Colon (tissue), 2 donors: Measurements from ENCODE around the gene PHF11.
"Not testable (repeated sequence)": the region's sequence is repeated elsewhere in the genome, so short reads cannot be mapped to it uniquely, and the experiment has no call there.

Experiments used
- FAIRE-seq: peaks from 2 replicates; lab custom pipeline; 2012; peaks lifted over from hg19 to GRCh38; lab: Jason Lieb, UNC
- donor health status: control.
- donor health status: control.

PHF11 gene

DNA sequence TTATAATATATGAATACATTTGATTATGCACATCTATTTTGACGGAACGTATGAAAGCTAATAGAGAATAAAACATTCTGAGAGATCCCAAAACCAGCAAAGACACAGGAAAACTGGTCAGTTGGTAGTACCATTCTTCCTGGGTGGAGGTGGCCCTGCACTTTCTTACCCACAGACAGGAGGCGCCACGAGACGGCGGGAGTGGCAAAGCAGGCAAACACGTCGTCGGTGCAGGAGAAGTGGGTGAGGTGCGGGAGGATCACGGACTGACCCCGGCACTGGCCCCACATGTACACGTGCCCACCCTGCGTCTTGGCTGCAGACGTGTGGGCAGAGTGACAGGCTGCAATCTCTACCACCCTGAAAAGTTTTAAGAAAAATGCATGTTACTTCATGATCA is 53.5 kb downstream of the PHF11 start:
- FAIRE-seq = no peak

DNA sequence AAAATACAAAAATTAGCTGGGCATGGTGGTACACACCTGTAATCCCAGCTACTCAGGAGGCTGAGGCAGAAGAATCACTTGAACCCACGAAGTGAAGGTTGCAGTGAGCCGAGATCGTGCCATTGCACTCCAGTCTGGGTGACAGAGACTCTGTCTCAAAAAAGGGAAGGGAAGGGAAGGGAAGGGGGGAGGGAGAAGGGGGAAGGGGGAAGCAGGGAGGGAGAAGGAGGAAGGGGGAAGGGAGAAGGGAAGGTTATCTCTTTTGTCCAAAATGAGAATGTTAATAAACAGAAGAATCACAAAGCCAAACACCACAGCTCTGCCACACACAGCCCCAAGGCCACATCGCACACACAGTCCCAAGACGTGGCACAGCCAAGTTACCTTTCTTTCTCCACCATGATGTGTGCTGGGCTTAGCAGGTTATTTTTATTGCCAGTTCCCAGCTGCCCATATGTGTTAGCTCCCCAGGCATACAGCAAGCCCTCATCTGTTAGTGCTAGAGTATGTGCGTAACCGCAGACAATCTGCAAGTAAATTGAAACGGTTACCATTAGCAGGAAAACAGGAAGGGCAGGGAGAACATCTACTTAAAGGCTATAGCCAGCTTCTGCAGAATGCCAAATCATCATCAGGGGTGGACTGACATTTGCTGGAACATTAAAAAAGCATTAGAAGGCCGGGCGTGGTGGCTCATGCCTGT is 55.3 kb downstream of the PHF11 start:
- no peak for FAIRE-seq

DNA sequence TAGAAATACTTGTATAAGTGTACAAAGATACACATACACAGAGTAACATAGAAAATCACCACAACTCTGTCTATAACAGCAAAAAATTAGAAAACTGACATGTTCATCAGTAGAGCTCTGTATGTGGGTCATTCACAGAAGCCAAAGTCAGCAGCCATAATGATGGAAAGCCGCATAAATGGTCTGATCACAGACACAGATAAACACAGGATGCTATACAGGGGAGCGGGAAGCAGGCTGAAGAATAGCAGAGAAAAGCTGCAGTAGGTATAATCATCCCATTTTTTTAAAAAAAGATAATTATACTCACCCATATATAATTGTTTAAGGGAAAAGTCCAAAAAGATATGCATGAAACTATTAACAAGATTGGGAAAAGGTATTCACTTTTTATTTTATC is 58.1 kb downstream of the PHF11 start:
- FAIRE-seq = no peak

DNA sequence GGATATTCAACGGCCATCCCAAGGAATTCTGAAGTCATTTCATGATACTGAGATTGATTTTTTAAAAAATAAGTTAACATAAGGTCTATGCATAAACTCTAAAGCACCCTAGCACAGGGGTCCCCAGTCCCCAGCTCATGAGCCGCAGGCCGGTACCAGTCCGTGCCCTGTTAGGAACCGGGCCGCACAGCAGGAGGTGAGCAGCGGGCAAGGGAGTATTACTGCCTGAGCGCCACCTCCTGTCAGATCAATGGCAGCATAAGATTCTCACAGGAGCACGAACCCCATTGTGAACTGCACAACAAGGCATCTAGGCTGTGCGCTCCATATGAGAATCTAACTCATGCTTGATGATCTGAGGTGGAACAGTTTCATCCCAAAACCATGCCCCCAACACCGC is 58.6 kb downstream of the PHF11 start:
- FAIRE-seq = no peak

DNA sequence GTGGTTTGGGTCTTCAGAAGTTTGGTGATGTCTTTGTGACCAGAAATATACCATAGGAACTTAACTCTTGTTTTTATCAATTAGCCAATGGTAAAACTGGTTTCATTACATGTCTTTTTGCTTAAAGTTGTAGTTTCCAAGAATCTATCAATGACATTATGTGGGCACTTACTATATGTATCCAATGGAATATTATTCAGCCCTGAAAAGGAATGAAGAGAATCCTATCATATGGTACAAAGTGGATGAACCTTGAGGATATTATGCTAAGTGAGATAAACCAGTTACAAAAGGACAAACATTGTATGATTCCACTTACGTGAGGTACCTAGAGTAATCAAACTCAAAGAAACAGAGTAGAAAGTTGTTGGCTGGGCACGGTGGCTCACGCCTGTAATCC is 63.3 kb downstream of the PHF11 start:
- no peak for FAIRE-seq

DNA sequence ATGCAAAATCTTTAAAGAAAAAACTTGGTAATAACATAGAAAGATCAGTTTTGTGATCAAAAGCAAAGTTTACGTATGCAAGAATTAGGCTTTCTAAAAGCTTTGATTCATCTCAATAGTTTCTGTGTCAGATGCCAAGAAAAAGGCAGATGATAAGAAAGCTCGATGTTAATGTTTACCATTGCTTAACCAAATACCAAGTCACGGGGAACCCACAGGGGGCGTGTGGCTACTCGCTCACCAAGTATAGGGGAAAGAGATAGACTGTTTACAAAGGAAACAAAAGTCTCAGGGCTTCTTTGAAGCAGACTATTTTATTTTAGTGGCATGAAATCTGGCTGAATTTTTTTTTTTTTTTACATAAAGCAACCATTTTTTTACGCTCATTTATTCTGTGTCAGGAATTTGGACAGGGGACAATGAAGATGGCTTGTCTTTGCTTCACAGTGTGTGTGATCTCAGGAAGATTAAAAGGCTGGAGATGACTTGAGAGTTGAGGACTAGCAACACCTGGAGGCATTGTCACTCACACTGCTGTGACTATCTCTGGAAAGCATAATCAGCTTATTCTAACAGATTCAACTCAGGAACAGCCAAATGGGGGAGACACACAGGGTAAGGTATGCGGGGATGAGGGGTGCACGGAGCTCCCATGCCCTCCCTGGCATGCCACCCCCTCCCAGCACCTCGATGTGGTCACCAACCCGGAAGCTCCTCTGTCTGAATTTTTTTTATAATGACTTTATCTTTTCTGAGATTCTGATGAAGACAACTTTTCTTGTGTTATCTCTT is 64.7 kb downstream of the PHF11 start:
- FAIRE-seq = no peak

DNA sequence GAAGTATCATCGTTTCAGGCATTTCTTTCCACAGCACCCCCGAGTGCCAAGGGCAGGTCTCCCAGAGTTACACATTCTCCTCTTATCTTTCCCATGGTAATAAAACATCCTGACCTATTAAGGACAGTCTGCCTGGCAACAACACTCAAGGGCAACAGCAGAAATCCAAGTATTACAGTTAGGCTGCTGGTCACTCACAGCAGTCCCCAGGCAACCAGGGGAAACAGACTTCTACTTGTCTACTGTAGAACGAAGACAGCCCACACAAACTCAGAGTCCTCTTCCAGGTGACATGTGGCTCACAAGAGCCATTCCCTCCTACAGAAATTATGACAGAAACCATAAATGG is 65.3 kb downstream of the PHF11 start:
- FAIRE-seq = no peak

DNA sequence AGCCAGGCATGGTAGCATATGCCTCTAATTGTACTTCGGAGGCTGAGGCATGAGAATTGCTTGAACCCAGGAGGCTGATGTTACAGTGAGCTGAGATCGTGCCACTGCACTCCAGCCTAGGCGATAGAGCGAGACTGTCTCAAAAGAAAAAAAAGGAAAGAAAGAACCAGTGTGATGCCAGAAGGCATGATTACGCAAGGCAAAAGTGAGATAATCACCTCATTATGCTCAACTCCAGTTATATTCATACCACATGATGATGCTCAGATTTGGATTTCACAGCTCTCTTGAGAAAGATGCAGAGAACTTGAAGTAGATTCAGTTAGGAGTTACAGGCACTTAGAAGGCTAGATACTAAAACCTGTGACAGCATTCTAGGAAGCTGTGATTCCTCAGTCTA is 67.8 kb downstream of the PHF11 start:
- FAIRE-seq = no peak

DNA sequence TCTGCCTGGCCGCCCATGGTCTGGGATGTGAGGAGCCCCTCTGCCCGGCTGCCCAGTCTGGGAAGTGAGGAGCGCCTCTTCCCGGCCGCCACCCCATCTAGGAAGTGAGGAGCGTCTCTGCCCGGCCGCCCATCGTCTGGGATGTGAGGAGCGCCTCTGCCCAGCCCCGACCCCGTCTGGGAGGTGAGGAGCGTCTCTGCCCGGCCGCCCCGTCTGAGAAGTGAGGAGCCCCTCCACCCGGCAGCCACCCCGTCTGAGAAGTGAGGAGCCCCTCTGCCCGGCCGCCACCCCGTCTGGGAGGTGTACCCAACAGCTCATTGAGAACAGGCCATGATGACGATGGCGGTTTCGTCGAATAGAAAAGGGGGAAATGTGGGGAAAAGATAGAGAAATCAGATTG is 69.7 kb downstream of the PHF11 start:
- FAIRE-seq = not testable (repeated sequence)

DNA sequence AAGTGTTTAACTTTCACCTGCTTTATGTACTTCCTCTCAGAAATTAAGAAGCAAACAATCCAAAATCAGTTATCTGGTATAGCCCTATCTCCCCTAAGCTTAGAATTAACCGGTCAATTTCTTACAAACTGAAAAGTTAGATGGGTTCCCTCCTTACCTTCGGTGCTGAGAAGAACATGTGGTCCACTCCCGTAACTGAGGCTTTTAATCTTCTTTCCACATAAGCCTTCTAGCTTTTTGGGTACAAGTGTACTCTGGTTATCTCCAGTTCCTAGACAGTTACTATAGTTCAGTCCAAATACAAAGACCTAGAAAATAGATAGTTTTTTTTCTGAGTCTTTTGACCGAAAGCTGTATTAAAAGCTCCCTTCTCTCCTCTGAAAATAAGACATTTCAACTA is 70.7 kb downstream of the PHF11 start:
- no peak for FAIRE-seq

DNA sequence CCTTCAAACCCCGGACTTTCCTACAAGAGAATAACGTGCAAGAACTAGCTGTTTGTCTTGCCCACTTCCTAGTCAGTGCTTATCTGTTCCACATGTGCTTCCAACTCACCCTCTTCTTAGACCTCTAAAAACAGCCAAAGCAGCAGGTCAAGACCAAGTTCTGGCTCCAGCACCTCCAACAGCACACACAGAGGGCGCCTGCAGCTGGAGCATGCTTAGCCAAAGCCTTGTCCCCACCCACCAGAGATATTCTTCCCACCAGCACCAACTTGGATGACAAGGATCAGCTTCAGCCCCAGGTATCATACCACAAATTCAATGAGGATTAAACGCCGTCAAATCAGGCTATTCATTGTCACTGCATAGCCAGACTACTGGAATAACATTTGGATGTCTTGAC is 71.7 kb downstream of the PHF11 start:
- FAIRE-seq = no peak

DNA sequence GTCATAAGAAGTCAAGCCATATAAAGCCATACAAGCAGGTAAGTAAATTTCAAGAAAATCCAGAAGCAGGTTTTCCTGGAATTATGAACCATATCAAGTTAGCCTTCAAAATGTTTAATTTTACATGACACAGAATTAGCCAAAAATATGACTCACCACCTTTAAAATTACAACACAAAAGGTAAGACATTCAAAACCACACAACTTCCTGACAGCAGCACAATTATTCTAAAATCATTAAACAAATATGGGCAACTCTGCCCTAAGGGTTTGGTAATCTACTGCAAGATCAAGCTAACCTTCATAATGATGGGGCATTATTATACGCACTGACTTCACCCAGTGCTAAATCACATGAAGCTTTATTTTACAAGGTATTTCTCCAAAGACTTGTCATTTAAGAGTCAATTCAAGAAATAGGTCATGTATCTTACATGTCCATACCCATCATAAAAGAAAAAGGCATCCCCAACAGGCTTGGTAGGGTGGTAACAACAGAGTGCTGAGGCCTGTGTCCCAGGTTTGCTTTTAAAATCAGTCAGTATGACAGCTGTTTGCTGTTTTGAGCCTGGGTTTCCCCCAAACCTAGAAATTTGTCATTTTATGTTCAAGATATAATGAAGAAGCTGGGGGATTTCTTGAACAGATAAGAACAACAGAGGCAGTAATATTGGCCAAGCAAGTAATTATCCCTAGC is 74.4 kb downstream of the PHF11 start:
- no peak for FAIRE-seq

DNA sequence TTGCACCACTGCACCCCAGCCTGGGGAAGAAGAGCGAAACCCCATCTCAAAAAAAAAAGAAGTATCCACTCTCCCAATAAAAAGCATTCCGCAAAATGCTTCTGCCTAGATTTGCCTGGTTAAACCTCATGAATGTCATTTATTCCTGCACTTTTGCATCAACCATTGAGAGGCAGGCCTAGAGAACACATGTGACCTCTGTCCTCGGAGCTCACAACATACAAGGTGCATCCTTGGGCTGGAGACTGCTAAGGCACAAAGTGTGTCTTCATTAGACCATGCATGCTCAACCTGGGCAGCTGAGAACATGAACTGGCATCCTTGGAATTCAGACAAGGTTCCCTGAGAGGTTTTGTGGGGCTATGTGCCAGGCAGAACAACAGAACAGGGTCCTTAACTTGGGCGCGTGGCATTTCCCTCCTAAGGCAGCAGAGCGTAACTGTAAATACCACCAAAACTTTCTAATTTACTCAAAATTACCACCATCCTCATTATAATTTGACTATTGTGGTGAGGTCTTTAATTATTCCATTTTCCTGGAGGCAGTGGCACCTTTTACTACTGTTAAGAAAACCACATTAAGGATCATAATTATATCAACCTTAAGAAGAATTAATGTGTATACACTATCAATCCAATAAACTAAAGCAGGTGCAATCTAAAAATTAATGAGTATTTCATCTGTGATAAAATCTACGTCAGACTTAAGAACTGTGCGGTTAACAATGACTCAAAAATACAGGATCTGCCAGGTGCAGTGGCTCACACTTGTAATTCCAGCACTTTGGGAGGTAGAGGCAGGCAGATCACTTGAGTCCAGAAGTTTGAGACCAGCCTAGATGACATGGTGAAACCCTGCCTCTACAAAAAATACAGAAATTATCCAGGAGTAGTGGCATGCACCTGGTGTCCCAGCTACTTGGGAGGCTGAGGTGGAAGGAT is 75.8 kb downstream of the PHF11 start:
- FAIRE-seq = no peak
